GM12878 (cell line): ENCODE data around the gene HIPK4.

Experiments used
- EZH2 ChIP-seq: IDR thresholded peaks from 2 replicates; pipeline ENCODE4 v1.6.1; 2012; ENCODE audit warnings: low read depth, mild to moderate bottlenecking, control low read depth, inconsistent platforms, low read length, borderline replicate concordance; ENCODE audit not compliant: control insufficient read depth
- MAX ChIP-seq: IDR thresholded peaks from 2 replicates; pipeline ENCODE4 v1.6.1; 2012; ENCODE audit warnings: low read depth, low read length, improper control_type of control experiment
- MYB ChIP-seq: fragments of 150-350 bp; IDR thresholded peaks from 2 replicates; pipeline ENCODE4 v1.6.1; 2014; ENCODE audit warnings: mild to moderate bottlenecking, low read depth, low read length, borderline replicate concordance
- POLR2AphosphoS5 ChIP-seq: IDR thresholded peaks from 2 replicates; pipeline ENCODE4 v1.6.1; 2011; ENCODE audit warnings: mild to moderate bottlenecking, low read length, inconsistent platforms
- TF ChIP-seq, protein P1 (sequence below), 3 experiments: IDR thresholded peaks in 2 of 3; conservative IDR thresholded peaks in 1 of 3; 2 replicates each; pipeline ENCODE4 v1.5.1; 2011; ENCODE audit warnings: low read depth in 3 of 3, low read length in 3 of 3, mild to moderate bottlenecking in 3 of 3, control low read depth in 2 of 3, moderate library complexity in 2 of 3, inconsistent platforms in 1 of 3, mixed read lengths in 1 of 3; ENCODE audit not compliant: control insufficient read depth in 2 of 3, insufficient read depth in 1 of 3; ENCODE audit errors: extremely low read depth in 1 of 3

DNA sequence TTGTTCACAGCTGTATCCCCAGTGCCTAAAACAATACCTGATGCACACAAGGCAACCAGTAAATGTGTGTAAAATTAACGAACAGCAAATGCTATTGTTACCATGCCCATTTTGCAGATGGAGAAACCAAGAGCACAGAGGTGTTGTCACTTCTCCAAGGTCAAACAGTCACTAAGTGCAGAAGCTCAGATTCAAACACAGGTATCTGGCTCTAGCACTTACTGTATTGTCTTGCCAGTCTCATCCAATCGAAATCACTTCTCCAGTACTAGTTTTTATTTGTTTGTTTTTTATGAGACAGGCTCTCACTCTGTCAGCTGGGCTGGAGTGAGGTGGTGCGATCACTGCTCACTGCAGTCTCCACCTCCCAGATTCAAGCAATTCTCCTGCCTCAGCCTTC lies 27.8 kb downstream of the HIPK4 start:
- TF ChIP-seq EZH2, result no peak
- no peak for TF ChIP-seq POLR2AphosphoS5
- TF ChIP-seq MAX, result no peak
- TF ChIP-seq MYB, result no peak
- TF ChIP-seq, protein P1, sequence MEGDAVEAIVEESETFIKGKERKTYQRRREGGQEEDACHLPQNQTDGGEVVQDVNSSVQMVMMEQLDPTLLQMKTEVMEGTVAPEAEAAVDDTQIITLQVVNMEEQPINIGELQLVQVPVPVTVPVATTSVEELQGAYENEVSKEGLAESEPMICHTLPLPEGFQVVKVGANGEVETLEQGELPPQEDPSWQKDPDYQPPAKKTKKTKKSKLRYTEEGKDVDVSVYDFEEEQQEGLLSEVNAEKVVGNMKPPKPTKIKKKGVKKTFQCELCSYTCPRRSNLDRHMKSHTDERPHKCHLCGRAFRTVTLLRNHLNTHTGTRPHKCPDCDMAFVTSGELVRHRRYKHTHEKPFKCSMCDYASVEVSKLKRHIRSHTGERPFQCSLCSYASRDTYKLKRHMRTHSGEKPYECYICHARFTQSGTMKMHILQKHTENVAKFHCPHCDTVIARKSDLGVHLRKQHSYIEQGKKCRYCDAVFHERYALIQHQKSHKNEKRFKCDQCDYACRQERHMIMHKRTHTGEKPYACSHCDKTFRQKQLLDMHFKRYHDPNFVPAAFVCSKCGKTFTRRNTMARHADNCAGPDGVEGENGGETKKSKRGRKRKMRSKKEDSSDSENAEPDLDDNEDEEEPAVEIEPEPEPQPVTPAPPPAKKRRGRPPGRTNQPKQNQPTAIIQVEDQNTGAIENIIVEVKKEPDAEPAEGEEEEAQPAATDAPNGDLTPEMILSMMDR (IDR thresholded peaks at IDR 0.05 in 2 of 3, conservative IDR thresholded peaks at IDR 0.05 in 1 of 3; ENCODE audit: control insufficient read depth in 2 of 3, extremely low read depth in 1 of 3, insufficient read depth in 1 of 3, low read depth in 3 of 3, low read length in 3 of 3), result no peak
